DND-41 (cell line): ENCODE measurements around the gene EPAS1.
A peak's percentile ranks its signal among the peaks of the same experiment; 100 is the strongest.

Experiments used
- ATAC-seq: fragments of 200-7000 bp; cut with Tn5 transposase; 3 replicates; pipeline ENCODE4 v1.9.1; 2021; ENCODE audit warnings: low read depth; ENCODE audit not compliant: insufficient read depth
- DNase-seq: peaks from one replicate; pipeline ENCODE4 v3.0.0-alpha.2; 2020
- H2AFZ ChIP-seq: 2 replicates; pipeline ENCODE4 v1.6.0; 2012; ENCODE audit warnings: low read depth, low read length
- H3K27ac ChIP-seq: 2 replicates; pipeline ENCODE4 v1.5.1; 2012; ENCODE audit warnings: low read length, inconsistent platforms
- H3K27me3 ChIP-seq: fragments of 200-600 bp; sonication (generic); 2 replicates; pipeline ENCODE4 v1.6.0; 2012; ENCODE audit warnings: low read length, mild to moderate bottlenecking, inconsistent platforms; ENCODE audit not compliant: insufficient read depth, poor library complexity
- H3K36me3 ChIP-seq: 2 replicates; pipeline ENCODE4 v1.5.1; 2012; ENCODE audit warnings: low read length, inconsistent platforms; ENCODE audit not compliant: insufficient read depth
- H3K4me1 ChIP-seq: 2 replicates; pipeline ENCODE4 v1.5.1; 2012; ENCODE audit warnings: mild to moderate bottlenecking, low read length; ENCODE audit not compliant: insufficient read depth
- H3K4me2 ChIP-seq: 2 replicates; pipeline ENCODE4 v1.6.0; 2012; ENCODE audit warnings: mild to moderate bottlenecking, moderate library complexity, low read length, inconsistent platforms; ENCODE audit not compliant: insufficient read depth
- H3K4me3 ChIP-seq, 2 experiments: fragments of 200-600 bp in 1 of 2; shearing (Covaris generic) in 1 of 2; 2 replicates each; pipeline ENCODE4 v1.5.1; 2012 to 2016; ENCODE audit warnings: inconsistent platforms in 2 of 2, low read length in 2 of 2, mild to moderate bottlenecking in 2 of 2, low read depth in 1 of 2, moderate library complexity in 1 of 2
- H3K79me2 ChIP-seq: 2 replicates; pipeline ENCODE4 v1.6.0; 2012; ENCODE audit warnings: low read length, inconsistent platforms; ENCODE audit not compliant: insufficient read depth
- H3K9ac ChIP-seq: 2 replicates; pipeline ENCODE4 v1.6.0; 2012; ENCODE audit warnings: low read depth, mild to moderate bottlenecking, inconsistent platforms, low read length, moderate library complexity
- H3K9me3 ChIP-seq: 2 replicates; pipeline ENCODE4 v1.5.1; 2012; ENCODE audit warnings: low read length, moderate library complexity, mild to moderate bottlenecking, inconsistent platforms; ENCODE audit not compliant: insufficient read depth, severe bottlenecking
- H4K20me1 ChIP-seq: 2 replicates; pipeline ENCODE4 v1.6.0; 2012; ENCODE audit warnings: low read length; ENCODE audit not compliant: insufficient read depth
- EZH2 ChIP-seq: IDR thresholded peaks from 3 replicates; pipeline ENCODE4 v1.6.1; 2012; ENCODE audit warnings: borderline replicate concordance, low read depth, mild to moderate bottlenecking, moderate library complexity, low read length, inconsistent platforms; ENCODE audit not compliant: severe bottlenecking
- TF ChIP-seq, protein P1 (sequence below): IDR thresholded peaks from 2 replicates; pipeline ENCODE4 v1.5.1; 2012; ENCODE audit warnings: borderline replicate concordance, low read length, moderate library complexity, mild to moderate bottlenecking; ENCODE audit not compliant: poor library complexity, severe bottlenecking; ENCODE audit errors: extremely low read depth

Gene EPAS1

DNA sequence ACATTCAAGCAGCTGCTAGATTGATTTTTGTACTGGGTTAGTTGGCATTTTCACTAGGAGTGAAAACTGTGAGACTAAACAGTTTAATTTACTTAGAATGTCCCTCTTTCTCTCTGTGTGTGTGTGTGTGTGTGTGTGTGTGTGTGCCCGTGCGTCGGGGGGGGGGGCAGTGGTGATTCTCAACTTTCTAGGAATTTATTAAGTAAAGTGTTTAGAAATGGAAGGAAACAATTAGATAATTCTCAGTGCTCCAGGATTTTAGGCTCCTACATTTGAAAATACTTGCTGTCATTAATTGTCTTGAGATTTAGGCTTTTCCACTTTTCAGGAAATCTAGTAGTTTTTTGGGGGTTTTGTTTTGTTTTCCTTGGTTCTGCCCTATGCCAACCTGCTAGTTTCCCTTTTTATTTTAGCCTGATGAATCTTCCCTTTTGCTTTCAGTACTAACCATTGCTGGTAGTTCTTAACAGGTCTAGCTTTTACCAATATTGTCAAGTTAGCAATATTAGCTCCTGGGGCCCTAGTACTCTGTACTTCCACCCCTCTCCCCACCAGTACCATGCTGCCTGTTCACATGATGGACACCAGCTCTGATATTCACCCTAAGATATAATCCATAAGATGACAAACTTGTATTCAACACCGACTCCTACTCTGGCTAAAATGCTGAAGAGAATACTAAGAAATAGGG lies 4.9 kb downstream of the EPAS1 start:
- Histone ChIP-seq H3K27ac (no peak overlapping the region), H3K4me3 (no peak overlapping the region), H3K4me1 (peaks cover 39% of the 10 kb centered on the region), H3K27me3 (no peaks in the 10 kb centered on the region), H3K79me2 (no peaks in the 10 kb centered on the region), H3K36me3 (no peaks in the 10 kb centered on the region), H2AFZ (no peak overlapping the region), H3K4me2 (no peak overlapping the region), H3K9me3 (no peaks in the 10 kb centered on the region), H3K9ac (no peak overlapping the region), H4K20me1 (no peaks in the 10 kb centered on the region)
- DNase-seq (no peak), ATAC-seq (no peak)
- TF ChIP-seq EZH2: no peak
- TF ChIP-seq, protein P1, sequence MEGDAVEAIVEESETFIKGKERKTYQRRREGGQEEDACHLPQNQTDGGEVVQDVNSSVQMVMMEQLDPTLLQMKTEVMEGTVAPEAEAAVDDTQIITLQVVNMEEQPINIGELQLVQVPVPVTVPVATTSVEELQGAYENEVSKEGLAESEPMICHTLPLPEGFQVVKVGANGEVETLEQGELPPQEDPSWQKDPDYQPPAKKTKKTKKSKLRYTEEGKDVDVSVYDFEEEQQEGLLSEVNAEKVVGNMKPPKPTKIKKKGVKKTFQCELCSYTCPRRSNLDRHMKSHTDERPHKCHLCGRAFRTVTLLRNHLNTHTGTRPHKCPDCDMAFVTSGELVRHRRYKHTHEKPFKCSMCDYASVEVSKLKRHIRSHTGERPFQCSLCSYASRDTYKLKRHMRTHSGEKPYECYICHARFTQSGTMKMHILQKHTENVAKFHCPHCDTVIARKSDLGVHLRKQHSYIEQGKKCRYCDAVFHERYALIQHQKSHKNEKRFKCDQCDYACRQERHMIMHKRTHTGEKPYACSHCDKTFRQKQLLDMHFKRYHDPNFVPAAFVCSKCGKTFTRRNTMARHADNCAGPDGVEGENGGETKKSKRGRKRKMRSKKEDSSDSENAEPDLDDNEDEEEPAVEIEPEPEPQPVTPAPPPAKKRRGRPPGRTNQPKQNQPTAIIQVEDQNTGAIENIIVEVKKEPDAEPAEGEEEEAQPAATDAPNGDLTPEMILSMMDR: no peak

DNA sequence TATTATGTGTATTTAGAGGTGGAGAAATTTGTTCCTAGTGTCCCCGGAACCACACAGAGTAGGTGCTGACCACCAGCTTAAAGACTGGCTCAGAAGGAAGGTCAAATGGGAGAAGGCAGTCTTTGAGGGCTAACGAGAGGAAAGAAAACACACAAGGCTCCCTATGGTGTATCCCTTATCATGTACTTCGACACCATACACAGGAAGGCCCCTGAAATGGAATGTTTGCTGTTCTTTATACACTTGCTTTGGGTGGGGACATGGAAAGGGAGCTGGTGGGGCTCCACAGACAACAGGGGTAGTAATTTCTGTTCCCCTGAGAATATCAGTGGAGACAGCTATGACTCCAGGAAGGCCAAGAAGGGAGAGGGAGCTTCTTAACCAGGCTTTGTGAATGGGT lies 6.0 kb downstream of the EPAS1 start:
- no peaks in the 10 kb centered on the region for H3K79me2 ChIP-seq
- no peaks in the 10 kb centered on the region for H3K9me3 ChIP-seq
- H2AFZ ChIP-seq: no peak overlapping the region
- H3K36me3 ChIP-seq: no peaks in the 10 kb centered on the region
- no peak overlapping the region for H3K9ac ChIP-seq
- no peaks in the 10 kb centered on the region for H4K20me1 ChIP-seq
- H3K27me3 ChIP-seq: no peaks in the 10 kb centered on the region
- H3K4me2 ChIP-seq: no peak overlapping the region
- no peak overlapping the region for H3K4me3 ChIP-seq
- peaks cover 29% of the 10 kb centered on the region for H3K4me1 ChIP-seq
- TF ChIP-seq, protein P1: no peak
- TF ChIP-seq EZH2: no peak
- DNase-seq: no peak
- H3K27ac ChIP-seq: no peak overlapping the region
- ATAC-seq: no peak

DNA sequence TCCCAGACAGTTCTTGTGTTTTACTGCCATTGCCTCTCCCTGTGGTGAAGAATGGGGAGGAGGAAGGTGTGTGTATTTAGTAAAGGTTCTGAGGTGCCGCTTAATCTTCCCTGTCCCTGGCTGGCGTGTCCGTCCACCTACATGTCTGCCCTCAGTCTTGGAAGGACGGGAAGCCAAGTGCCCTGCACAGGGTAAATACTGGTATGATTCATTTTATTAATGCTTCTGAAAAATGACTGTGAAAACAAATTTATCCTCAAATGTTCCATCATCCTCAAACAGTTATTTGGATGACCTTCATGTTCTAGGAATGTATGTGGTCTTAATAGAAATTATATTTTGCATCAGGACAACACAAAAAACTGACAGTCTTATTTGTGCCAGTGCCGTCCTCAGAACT lies 6.6 kb downstream of the EPAS1 start:
- Histone ChIP-seq H3K4me2 (0 out of 2 replicates have a peak overlapping the region, but pooled peaks have one; percentile 62), H3K27me3 (no peaks in the 10 kb centered on the region), H4K20me1 (no peaks in the 10 kb centered on the region), H3K79me2 (no peaks in the 10 kb centered on the region), H3K4me3 (no peak overlapping the region), H3K27ac (no peak overlapping the region), H3K4me1 (peaks cover 29% of the 10 kb centered on the region), H3K9me3 (no peaks in the 10 kb centered on the region), H3K36me3 (no peaks in the 10 kb centered on the region), H3K9ac (no peak overlapping the region), H2AFZ (no peak overlapping the region)
- DNase-seq (no peak), ATAC-seq (no peak)
- no peak for TF ChIP-seq EZH2
- TF ChIP-seq, protein P1: no peak
